ENCODE measurements around the gene MORN2. TPM values are rescaled to one million over a fixed set of nuclear protein-coding genes. Genes with fewer than 3 reads are reported as not detected.
"Not testable (repeated sequence)": the region's sequence is repeated elsewhere in the genome, so short reads cannot be mapped to it uniquely, and the experiment has no call there.

MORN2 gene
- total and polyA plus RNA-seq, 9 of the 15 experiments (the other 6 are each of a cell fraction or from before 2014, with no cell fraction given): 10.4 to 39.5 (median 20.8) TPM

DNA sequence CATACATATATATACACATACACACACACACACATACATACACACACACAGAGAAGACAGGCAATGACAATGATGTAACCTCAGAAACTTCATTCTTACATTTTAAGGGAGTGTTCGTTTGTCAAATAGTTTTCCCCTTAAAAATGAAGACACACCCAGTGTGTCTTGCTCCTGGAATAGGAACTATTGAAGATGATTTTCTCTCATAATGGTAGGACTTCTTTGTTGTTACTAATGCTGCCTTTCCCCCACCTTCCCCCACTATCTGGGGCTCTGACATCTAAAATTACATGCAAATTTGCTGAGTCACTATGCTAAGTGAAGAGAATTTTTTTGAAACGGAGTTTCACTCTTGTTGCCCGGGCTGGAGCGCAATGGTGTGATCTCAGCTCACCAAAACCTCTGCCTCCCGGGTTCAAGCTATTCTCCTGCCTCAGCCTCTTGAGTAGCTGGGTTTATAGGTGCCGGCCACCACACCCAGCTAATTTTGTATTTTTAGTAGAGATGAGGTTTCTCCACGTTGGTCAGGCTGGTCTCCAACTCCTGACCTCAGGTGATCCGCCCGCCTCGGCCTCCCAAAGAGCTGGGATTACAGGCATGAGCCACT is 48.1 kb upstream of the MORN2 start (continued):
- TF ChIP-seq, protein P1, sequence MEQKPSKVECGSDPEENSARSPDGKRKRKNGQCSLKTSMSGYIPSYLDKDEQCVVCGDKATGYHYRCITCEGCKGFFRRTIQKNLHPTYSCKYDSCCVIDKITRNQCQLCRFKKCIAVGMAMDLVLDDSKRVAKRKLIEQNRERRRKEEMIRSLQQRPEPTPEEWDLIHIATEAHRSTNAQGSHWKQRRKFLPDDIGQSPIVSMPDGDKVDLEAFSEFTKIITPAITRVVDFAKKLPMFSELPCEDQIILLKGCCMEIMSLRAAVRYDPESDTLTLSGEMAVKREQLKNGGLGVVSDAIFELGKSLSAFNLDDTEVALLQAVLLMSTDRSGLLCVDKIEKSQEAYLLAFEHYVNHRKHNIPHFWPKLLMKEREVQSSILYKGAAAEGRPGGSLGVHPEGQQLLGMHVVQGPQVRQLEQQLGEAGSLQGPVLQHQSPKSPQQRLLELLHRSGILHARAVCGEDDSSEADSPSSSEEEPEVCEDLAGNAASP (IDR thresholded peaks at IDR 0.05): peak; percentile 82
- TF ChIP-seq C11orf30 (IDR thresholded peaks at IDR 0.05; ENCODE audit: low read depth) (peak; percentile 98), NCOR1 (IDR thresholded peaks at IDR 0.05) (peak; percentile 41), TAF9B (IDR thresholded peaks at IDR 0.05; ENCODE audit: partially characterized antibody) (peak; percentile 29), POLR2B (IDR thresholded peaks at IDR 0.05; ENCODE audit: low read depth, partially characterized antibody) (peak; percentile 51), ARID1B (IDR thresholded peaks at IDR 0.05) (peak; percentile 81), ZFX (CRISPR knock-in tag; IDR thresholded peaks at IDR 0.05) (peak; percentile 43; the same call in 1 of the 2 replicates), LEF1 (IDR thresholded peaks at IDR 0.05) (peak; percentile 94), NCOA1 (IDR thresholded peaks at IDR 0.05; ENCODE audit: low read depth) (0 out of 2 replicates have a peak, but pooled peaks have one; percentile 39), NFE2L1 (tag; IDR thresholded peaks at IDR 0.05; ENCODE audit: borderline replicate concordance, low read depth) (peak; percentile 100), MAZ (CRISPR knock-in tag; conservative IDR thresholded peaks at IDR 0.05 in 1 of 2, IDR thresholded peaks at IDR 0.05 in 1 of 2) (peak; percentile 16 to 49; a peak in 1 of 4 replicates), JUND (IDR thresholded peaks at IDR 0.05; ENCODE audit: borderline replicate concordance, low read depth, low read length) (peak; percentile 71; the same call in 1 of the 2 replicates), NR2C1 (tag; IDR thresholded peaks at IDR 0.05) (peak; percentile 61; the same call in 1 of the 2 replicates)
- TF ChIP-seq, protein P2, sequence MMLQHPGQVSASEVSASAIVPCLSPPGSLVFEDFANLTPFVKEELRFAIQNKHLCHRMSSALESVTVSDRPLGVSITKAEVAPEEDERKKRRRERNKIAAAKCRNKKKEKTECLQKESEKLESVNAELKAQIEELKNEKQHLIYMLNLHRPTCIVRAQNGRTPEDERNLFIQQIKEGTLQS (IDR thresholded peaks at IDR 0.05): peak; percentile 76
- TF ChIP-seq, protein P2 (CRISPR knock-in tag; conservative IDR thresholded peaks at IDR 0.05): not testable (repeated sequence)
- TF ChIP-seq, protein P3, sequence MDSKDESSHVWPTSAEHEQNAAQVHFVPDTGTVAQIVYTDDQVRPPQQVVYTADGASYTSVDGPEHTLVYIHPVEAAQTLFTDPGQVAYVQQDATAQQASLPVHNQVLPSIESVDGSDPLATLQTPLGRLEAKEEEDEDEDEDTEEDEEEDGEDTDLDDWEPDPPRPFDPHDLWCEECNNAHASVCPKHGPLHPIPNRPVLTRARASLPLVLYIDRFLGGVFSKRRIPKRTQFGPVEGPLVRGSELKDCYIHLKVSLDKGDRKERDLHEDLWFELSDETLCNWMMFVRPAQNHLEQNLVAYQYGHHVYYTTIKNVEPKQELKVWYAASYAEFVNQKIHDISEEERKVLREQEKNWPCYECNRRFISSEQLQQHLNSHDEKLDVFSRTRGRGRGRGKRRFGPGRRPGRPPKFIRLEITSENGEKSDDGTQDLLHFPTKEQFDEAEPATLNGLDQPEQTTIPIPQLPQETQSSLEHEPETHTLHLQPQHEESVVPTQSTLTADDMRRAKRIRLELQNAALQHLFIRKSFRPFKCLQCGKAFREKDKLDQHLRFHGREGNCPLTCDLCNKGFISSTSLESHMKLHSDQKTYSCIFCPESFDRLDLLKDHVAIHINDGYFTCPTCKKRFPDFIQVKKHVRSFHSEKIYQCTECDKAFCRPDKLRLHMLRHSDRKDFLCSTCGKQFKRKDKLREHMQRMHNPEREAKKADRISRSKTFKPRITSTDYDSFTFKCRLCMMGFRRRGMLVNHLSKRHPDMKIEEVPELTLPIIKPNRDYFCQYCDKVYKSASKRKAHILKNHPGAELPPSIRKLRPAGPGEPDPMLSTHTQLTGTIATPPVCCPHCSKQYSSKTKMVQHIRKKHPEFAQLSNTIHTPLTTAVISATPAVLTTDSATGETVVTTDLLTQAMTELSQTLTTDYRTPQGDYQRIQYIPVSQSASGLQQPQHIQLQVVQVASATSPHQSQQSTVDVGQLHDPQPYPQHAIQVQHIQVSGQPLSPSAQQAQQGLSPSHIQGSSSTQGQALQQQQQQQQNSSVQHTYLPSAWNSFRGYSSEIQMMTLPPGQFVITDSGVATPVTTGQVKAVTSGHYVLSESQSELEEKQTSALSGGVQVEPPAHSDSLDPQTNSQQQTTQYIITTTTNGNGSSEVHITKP (IDR thresholded peaks at IDR 0.05; ENCODE audit: partially characterized antibody): peak; percentile 32
- TF ChIP-seq, protein P4, sequence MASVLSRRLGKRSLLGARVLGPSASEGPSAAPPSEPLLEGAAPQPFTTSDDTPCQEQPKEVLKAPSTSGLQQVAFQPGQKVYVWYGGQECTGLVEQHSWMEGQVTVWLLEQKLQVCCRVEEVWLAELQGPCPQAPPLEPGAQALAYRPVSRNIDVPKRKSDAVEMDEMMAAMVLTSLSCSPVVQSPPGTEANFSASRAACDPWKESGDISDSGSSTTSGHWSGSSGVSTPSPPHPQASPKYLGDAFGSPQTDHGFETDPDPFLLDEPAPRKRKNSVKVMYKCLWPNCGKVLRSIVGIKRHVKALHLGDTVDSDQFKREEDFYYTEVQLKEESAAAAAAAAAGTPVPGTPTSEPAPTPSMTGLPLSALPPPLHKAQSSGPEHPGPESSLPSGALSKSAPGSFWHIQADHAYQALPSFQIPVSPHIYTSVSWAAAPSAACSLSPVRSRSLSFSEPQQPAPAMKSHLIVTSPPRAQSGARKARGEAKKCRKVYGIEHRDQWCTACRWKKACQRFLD (CRISPR knock-in tag; IDR thresholded peaks at IDR 0.05): 0 out of 2 replicates have a peak, but pooled peaks have one; percentile 25
- TF ChIP-seq JUND (tag; IDR thresholded peaks at IDR 0.05; ENCODE audit: borderline replicate concordance, low read depth, low read length); NR2C1 (IDR thresholded peaks at IDR 0.05): not testable (repeated sequence)

All from K562 (cell line).